GDM1 (cell line): ENCODE data around the gene MAU2.

Experiments used
- DNase-seq: peaks from one replicate; lab custom pipeline; 2025; lab: John Stamatoyannopoulos, UW

Gene MAU2

GRCh38 chr19:19308373-19308772 lies 12.3 kb upstream of the MAU2 start:
- DNase-seq: no peak

- DNase-seq: no peak
Observed at GRCh38 chr19:19315444-19315843, 5.2 kb upstream of the MAU2 start.

- no peak for DNase-seq
Observed at GRCh38 chr19:19316082-19316481, 4.5 kb upstream of the MAU2 start.

- no peak for DNase-seq
Observed at GRCh38 chr19:19319732-19320360, 783 bp upstream of the MAU2 start.

- no peak for DNase-seq
Observed at GRCh38 chr19:19321141-19321577, 530 bp downstream of the MAU2 start.

GRCh38 chr19:19324059-19324770 lies 3.6 kb downstream of the MAU2 start:
- DNase-seq: no peak

GRCh38 chr19:19327672-19328071 lies 7.0 kb downstream of the MAU2 start:
- DNase-seq: no peak

GRCh38 chr19:19329126-19329525 lies 8.5 kb downstream of the MAU2 start:
- DNase-seq: no peak

GRCh38 chr19:19334063-19334988 lies 13.7 kb downstream of the MAU2 start:
- no peak for DNase-seq

- no peak for DNase-seq
Observed at GRCh38 chr19:19334989-19335344, 14.3 kb downstream of the MAU2 start.

- DNase-seq: no peak
Observed at GRCh38 chr19:19335408-19336158, 15.0 kb downstream of the MAU2 start.

GRCh38 chr19:19336597-19336996 lies 16.0 kb downstream of the MAU2 start:
- no peak for DNase-seq

- DNase-seq: no peak
Observed at GRCh38 chr19:19337120-19337519, 16.5 kb downstream of the MAU2 start.

- DNase-seq: no peak
Observed at GRCh38 chr19:19338082-19338481, 17.5 kb downstream of the MAU2 start.

- DNase-seq: no peak
Observed at GRCh38 chr19:19341026-19341425, 20.4 kb downstream of the MAU2 start.

- DNase-seq: no peak
Observed at GRCh38 chr19:19342086-19343015, 21.7 kb downstream of the MAU2 start.

GRCh38 chr19:19343016-19343362 lies 22.4 kb downstream of the MAU2 start:
- no peak for DNase-seq

GRCh38 chr19:19343762-19344161 lies 23.1 kb downstream of the MAU2 start:
- no peak for DNase-seq

GRCh38 chr19:19345232-19345631 lies 24.6 kb downstream of the MAU2 start:
- no peak for DNase-seq

- DNase-seq: no peak
Observed at GRCh38 chr19:19345970-19346369, 25.3 kb downstream of the MAU2 start.
